GM18868 (cell line): ENCODE results near the gene KCNH6.

Source experiments
- ATAC-seq: cut with Tn5 transposase; IDR thresholded peaks from one replicate; pipeline ENCODE4 v1.9.1; 2021; ENCODE audit warnings: mild to moderate bottlenecking, moderate library complexity; ENCODE audit not compliant: unreplicated experiment

KCNH6 gene

DNA sequence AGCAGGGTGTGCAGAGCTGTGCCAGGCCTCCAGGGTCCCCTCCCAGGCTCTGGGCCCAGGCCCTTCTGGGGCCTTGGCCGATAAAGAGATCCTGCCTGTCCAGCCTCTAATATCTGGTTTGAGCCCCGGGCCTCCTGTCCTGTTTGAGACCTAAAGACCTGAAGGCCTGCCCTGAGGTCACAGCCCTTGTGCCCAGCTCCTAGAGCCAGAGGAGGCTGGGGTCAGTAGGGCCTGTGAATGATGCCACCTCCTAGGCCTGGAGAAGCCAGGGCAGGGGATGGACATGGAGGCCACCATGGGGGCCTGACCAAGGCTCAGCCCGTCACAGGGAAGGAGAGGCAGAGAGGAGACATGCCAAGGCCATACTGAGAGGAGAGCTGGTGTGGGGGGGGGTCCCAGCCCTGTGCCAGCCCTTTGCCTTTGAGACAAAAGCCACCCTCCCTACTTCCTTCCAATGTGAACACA, 7.4 kb downstream of the KCNH6 start:
- ATAC-seq, result no peak

DNA sequence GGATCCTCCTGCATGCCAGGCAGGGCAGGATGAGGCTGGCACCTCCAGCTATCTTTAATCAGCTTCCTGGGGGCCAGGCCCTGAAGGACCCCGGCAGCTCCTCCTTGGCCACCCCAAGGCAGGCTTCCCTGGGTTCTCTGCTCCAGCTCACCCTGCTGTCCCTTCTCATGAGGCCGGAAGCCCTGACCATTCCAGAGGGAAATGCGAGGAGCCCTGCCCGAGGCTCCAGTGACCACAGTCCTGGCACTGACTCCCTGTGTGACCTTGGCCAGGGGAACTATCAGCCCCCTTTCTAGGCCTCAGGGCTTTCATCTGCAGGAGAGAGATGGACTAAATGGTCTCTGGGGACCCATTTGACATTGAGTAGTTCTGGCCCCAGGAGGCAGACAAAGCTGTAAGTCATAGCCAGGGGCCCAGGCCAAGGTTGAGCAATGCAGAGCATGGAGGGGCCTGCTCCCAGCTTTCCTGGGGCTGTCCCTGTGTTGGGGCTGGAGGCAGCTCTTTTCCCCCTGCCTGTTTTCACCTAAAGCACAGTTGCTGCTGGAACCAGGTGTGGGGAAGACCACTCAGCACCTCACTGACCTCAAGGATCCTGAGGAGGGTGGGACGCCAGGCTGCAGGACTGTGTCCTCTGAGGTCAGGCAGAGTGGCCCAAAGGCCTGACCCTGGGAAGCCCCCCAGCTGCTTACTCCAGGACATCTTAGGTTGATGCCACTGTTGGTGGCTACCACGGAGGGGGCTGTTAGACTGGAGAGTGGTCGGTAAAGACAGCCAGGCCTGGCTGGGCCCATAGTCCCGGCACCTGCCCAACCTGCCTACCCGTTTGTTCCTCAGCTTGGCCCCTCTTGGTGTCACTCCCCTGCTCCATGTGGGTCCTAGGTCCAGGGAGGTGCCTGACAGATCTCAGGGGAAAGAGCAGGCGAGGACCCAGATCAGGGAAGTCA, 8.1 kb downstream of the KCNH6 start:
- no peak for ATAC-seq

DNA sequence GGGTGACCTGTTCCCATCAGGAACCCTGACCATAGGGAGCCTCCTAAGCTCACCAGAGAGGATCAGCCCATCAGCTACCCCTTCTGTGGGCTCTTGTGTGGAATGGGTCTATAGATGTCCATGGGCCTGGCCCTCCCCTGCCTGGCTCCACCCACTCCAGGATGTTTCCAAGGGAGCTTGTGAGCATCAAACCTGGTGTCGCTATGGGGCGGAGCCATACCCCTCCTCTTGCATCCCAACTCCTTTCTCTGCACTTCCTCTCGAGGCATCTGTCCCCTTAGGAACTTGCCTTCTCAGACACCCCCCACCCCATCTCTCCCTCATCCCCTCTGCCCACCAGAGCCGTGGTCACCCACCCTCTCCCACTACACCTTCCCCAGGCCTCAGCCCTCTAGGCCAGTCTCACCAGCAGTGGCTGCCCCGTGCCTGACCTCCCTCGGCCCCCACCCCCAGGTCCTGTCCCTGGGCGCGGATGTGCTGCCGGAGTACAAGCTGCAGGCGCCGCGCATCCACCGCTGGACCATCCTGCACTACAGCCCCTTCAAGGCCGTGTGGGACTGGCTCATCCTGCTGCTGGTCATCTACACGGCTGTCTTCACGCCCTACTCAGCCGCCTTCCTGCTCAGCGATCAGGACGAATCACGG, 10.4 kb downstream of the KCNH6 start:
- no peak for ATAC-seq

DNA sequence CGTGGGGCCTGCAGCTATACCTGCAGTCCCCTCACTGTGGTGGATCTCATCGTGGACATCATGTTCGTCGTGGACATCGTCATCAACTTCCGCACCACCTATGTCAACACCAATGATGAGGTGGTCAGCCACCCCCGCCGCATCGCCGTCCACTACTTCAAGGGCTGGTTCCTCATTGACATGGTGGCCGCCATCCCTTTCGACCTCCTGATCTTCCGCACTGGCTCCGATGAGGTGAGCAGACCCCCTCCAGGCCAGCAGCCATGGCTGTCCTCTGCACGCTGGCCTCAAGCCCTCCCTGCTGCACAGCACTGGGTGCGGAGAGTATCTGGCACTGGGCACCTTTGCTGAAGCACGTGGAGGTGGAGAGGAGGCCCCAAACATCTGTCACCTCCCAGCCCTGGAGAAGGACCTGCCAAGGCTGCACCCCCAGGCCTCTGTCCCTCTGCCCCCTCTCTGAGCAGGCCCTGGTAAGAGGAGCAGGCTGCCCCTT, 11.0 kb downstream of the KCNH6 start:
- no peak for ATAC-seq

DNA sequence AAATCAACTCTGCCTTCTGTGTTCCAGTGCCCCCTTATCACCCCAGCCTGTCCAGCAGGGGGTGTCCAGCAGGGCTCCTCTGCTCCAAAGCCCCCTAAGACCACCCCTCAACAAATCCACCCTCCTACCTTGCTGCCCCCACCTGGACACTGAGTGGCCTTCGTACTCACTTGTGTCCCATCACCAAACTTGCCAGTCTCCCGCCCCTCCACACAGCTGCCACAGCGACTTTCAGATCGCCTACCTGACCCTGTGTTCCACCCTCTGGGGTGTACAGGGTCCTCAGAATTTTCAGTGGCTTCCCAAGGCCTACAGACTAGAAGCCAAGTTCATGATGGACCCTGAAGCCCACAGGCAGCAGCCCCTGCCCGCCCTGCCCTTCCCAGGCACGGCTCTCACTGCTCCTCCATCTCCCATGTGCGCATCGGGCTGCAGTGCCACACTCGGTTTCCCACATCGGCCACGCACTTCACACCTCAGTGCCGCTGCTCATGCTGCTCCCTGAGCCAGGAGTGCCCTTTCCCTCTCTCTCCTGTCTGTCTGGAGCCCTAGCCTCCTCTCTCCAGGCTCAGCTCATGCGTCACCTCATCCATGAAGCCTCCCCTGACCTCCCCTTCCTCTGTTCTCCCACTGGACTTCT, 11.8 kb downstream of the KCNH6 start:
- ATAC-seq, result no peak

DNA sequence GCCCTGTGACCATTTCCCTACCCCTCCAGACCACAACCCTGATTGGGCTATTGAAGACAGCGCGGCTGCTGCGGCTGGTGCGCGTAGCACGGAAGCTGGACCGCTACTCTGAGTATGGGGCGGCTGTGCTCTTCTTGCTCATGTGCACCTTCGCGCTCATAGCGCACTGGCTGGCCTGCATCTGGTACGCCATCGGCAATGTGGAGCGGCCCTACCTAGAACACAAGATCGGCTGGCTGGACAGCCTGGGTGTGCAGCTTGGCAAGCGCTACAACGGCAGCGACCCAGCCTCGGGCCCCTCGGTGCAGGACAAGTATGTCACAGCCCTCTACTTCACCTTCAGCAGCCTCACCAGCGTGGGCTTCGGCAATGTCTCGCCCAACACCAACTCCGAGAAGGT, 12.5 kb downstream of the KCNH6 start:
- ATAC-seq, result no peak

DNA sequence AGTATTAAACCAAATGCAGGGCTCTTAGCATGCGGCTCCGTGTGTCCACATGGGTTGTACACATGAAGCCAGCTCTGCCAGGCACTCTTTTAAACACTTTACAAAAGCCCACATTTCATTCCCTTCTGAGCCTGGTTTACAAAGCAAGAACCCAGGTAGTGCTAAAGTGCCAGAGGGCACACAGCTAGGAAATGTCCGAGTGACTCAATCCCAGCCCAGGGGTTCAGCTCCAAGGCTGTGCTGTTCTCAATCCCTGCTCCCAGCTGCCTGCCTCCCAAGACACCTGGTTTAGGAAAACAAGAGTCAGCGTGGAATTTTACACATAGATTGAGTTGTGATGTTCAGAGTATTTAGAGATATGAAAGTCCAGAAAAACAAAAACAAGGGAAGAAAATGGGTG, 13.8 kb downstream of the KCNH6 start:
- ATAC-seq, result no peak

DNA sequence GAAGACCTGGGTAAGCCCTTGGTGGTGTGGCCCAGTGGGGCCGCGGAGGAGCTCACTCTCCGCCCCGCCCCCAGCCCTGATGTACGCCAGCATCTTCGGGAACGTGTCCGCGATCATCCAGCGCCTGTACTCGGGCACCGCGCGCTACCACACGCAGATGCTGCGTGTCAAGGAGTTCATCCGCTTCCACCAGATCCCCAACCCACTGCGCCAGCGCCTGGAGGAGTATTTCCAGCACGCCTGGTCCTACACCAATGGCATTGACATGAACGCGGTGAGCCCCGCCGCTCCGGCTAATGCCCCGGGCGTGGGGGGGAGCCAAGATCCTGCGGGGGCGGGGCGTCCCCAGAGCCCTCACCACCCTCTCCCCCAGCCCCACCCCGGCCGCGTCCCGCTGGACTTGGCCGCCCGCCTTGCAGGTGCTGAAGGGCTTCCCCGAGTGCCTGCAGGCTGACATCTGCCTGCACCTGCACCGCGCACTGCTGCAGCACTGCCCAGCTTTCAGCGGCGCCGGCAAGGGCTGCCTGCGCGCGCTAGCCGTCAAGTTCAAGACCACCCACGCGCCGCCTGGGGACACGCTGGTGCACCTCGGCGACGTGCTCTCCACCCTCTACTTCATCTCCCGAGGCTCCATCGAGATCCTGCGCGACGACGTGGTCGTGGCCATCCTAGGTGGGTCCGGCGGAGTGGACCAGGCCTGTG, 15.0 kb downstream of the KCNH6 start:
- no peak for ATAC-seq

DNA sequence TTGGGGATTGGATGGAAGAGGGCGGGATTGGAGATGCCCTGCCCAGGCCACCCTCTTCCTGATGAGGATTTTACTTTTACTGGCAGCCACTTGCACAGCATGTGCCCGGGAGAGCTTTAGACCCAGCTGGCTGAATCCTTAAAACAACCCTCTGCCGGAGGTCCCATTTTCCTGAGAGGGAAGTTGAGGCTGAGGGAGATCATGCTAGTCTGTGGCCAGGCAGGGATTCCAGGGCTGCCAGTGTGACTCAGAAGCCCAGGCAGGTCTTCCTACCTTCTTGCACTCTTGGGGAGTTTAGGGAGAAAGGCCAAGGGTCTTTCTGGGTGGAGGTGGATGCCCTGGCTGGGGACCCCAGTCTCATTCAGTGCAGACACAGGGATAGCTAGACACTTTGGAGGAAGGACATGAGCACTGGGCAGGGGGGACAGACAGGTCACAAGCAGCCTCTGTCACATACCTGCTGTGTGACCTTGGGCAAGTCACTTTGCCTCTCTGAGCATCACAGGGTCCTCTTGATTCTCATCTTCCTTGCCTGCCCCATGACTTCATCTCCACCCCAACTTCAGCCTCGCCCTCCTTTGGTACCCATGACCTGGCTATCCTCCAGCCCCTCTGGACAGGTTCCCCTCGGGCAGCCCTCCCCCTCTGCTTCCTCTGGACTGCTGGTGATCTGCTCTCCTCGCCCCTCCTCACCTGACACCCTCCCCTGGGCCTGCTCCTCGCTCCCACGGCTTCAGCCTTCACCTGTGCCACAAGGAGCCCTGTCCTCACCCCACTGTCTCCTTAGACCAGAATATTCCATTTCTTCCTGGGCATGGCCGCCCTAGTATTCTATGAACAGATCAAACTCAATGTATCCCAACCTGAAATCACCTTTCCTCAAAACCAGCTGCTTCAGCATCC, 15.8 kb downstream of the KCNH6 start:
- ATAC-seq, result no peak

DNA sequence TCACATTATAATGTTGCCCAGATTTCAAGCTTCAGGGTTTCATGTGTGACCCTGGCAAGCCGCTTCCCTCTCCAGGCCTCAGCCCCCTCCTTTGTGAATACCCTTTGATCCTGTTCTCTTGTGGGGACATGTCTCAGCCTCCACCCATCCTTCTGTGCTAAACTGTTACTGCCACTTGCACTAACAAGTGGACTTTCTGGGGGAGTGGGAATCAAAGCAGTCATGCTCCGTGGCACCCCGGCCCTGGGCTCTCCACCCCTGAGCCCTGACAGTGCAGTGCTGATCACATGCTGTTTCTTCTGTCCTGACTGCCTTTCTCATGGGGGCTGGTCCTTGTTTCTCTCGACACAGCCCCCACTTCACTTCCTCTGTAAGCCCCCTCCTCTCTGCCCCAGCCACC, 17.4 kb downstream of the KCNH6 start:
- no peak for ATAC-seq

DNA sequence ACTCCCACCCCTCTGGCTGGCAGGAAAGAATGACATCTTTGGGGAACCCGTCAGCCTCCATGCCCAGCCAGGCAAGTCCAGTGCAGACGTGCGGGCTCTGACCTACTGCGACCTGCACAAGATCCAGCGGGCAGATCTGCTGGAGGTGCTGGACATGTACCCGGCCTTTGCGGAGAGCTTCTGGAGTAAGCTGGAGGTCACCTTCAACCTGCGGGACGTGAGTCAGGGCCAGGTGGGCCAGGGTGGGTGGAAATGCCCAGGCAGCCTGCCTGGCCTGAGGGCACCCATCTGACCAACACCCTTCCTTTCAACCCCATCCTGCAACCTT, 19.0 kb downstream of the KCNH6 start:
- ATAC-seq, result no peak

DNA sequence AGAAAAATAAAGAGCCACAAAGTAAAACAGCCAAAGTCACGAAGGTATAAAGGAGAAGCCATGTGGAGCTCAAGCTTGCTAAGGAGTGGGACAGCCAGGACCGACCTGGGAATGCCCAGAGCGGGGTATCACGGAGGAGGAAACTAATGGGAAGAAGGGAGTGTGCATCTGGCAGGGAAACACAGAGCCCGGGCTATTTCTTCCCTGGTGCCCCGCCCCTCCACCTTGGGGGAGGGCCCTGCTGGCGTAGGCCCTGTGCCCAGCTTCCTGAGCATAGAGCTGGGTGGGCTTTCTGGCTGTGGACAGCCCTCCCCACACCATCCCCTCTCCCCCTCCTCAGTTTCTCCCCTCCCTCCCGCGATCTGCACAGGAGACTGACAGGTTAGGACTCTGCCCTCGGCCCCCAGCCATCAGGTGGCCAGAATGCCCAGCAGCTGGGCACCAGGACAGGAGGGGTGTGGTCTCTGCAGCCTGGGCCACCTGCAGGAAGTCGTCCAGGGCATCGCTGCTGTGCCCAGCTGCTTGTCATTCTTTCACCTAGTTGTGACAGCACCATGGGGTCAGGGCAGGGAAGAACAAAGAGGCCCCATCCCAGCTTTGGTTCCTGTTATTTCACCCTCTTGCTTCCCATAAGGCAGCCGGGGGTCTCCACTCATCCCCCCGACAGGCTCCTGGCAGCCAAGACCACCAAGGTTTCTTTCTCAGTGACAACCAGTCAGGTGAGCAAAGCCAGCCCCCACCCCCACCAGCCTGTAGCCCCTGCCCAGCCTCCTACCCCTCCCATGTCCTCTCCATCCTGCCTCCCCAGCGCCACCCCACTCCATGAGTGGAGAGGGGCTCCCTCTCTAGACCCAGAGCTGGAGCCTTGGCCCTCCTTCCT, 20.0 kb downstream of the KCNH6 start:
- ATAC-seq, result no peak

DNA sequence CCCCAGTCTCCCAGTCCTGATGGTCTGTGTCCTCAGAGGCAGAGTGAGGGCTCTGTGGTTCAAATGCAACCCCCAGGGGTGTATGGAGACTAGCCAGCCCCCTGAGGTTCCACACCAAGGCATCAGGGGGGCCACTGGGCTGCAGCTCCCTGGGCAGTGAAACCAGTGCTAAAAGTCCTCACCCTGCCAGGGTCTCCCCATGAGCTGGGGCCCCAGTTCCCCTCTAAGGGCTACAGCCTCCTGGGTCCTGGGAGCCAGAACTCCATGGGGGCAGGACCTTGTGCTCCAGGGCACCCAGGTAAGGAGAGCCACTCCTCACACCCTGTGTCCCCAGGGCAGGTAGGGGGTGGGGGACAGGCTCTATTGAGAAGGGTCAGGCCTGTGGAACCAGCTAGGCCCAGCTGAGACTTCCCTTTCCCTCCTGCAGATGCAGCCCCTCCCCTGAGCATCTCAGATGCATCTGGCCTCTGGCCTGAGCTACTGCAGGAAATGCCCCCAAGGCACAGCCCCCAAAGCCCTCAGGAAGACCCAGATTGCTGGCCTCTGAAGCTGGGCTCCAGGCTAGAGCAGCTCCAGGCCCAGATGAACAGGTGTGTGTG, 20.8 kb downstream of the KCNH6 start:
- no peak for ATAC-seq

DNA sequence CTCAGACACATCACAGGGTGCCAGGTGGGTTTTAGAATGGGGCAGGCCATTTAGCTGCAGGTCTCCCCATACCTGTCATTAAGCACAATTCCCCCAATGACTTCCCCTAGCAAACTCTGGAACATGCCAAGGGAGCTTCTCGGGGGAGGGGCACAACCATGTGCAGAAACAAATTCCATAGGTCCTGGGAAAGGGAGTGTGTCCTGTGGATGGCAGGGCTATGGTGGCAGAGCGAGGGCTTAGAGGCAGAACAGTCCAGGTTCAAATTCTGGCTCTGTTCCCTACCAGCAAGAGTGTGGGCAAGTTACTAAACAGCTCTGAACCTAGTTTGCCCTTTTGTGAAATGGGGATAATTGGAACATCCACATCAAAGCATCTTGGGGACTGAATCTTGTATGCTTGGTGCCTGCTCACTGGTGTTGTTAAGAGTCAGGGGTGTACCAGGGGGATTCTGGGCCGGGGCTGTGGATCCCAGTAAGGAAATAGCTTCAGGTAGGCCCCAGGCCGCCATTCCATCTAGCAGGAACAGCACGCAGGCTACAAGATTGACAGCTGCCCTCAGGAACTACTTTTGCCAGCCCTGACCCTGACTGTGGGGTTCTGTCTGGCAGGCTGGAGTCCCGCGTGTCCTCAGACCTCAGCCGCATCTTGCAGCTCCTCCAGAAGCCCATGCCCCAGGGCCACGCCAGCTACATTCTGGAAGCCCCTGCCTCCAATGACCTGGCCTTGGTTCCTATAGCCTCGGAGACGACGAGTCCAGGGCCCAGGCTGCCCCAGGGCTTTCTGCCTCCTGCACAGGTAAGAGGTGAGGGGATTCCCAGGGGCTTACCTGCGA, 21.5 kb downstream of the KCNH6 start:
- no peak for ATAC-seq

DNA sequence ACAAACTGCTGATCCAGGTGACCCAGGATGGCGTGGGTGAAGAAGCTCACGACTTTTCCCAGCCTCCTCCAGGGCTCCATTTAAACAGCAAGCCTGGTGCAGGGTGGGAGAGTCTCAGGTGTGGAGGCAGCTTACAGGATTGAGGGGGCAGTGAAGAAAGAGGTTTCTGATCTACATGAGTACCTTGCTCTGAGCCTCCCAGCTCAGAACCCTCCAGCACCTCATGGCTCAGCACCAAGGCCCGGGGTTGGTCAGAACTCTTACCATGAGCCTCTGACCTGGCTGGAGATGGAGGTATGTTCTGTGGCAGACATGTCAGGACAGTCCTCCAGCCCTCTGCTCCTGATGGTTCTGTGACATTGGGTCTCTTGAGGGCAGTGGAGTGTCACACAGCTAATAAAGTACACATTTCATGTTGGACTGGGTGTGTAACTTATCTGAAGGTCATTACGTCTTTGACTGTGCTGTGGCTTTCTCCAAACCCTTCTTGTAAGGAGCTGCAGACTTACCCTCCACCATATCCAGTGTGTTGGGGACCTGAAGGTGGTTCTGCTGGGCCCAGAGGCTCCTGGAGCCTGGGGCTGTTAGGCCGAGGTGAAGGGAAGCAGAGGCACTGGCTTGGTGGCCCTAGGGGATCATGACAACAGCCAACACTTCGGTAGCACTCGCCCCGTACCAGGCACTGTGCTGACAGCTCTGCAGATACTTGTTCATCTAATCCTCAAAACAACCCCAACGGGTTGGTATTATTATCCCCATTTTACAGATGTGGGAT, 23.3 kb downstream of the KCNH6 start:
- no peak for ATAC-seq

DNA sequence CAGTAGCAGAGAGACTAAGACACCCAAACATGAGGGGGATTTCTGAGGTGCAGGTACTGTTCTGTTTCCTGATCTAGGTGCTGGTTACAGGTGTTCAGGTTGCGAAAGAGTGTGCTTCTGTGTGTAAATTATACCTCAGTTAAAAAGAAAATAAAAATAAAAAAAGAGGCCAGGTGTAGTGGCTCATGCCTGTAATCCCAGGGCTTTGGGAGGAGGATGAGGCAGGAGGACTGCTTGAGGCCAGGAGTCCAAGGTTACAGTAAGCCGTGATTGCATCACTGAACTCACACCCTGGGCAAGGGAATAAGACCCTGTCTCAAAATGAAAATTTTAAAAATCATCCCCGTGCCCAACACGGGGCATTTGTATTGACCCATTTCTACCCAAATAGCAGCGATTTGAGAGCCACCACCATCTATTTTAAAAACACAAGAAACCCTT, 23.9 kb downstream of the KCNH6 start:
- ATAC-seq, result no peak
